ENCODE data around the gene FBXW8. TPM values are rescaled to one million over a fixed set of nuclear protein-coding genes. Genes with fewer than 3 reads are reported as not detected.

FBXW8 gene
- total RNA-seq, 1 donor from 2014 or later: 13.8 TPM

DNA sequence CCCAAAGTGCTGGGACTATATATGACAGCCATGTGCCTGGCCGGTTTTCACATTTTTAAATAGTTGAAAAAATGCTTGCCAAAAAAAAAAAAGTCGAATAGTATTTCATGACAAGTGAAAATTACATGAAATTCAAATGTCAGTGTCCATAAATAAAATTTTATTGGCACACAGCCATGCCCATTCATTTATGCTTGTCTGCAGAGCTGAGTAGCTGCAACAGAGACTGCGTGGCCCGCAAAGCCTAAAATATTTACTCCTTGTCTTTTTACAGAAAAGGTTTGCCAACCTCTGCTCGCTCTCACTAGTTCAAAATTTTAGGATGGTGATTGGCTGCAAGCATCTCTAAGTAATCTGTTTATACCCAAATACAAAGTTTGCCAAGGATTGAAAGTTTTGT lies 139.3 kb downstream of the FBXW8 start:
- no peaks in the 10 kb centered on the region for H3K9me3 ChIP-seq
- TF ChIP-seq POLR2AphosphoS5 (IDR thresholded peaks at IDR 0.05; ENCODE audit: insufficient read depth in 1 of 2, low read depth in 1 of 2): no peak
- TF ChIP-seq POLR2A (IDR thresholded peaks at IDR 0.05): no peak
- TF ChIP-seq, protein P1, sequence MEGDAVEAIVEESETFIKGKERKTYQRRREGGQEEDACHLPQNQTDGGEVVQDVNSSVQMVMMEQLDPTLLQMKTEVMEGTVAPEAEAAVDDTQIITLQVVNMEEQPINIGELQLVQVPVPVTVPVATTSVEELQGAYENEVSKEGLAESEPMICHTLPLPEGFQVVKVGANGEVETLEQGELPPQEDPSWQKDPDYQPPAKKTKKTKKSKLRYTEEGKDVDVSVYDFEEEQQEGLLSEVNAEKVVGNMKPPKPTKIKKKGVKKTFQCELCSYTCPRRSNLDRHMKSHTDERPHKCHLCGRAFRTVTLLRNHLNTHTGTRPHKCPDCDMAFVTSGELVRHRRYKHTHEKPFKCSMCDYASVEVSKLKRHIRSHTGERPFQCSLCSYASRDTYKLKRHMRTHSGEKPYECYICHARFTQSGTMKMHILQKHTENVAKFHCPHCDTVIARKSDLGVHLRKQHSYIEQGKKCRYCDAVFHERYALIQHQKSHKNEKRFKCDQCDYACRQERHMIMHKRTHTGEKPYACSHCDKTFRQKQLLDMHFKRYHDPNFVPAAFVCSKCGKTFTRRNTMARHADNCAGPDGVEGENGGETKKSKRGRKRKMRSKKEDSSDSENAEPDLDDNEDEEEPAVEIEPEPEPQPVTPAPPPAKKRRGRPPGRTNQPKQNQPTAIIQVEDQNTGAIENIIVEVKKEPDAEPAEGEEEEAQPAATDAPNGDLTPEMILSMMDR (IDR thresholded peaks at IDR 0.05): no peak
- DNase-seq (ENCODE audit: extremely low spot score in 2 of 2): no peak

GRCh38 chr12:117051380-117051779 lies 140.6 kb downstream of the FBXW8 start:
- Histone ChIP-seq H3K4me1 (no peaks in the 10 kb centered on the region), H3K36me3 (no peaks in the 10 kb centered on the region), H3K27me3 (no peaks in the 10 kb centered on the region), H3K4me3 (no peak overlapping the region), H3K27ac (no peak overlapping the region), H3K9me3 (no peaks in the 10 kb centered on the region)
- intact Hi-C loops (cut with DNase I): no loop called here
- DNase-seq (ENCODE audit: extremely low spot score in 2 of 2): no peak
- no peak for TF ChIP-seq POLR2A (IDR thresholded peaks at IDR 0.05)
- no peak for TF ChIP-seq POLR2AphosphoS5 (IDR thresholded peaks at IDR 0.05; ENCODE audit: insufficient read depth in 1 of 2, low read depth in 1 of 2)
- TF ChIP-seq, protein P1 (IDR thresholded peaks at IDR 0.05): no peak

More for the DNA sequence above, 139.3 kb downstream of the FBXW8 start:
- Histone ChIP-seq H3K4me1 (no peaks in the 10 kb centered on the region), H3K27ac (no peak overlapping the region), H3K4me3 (no peak overlapping the region), H3K36me3 (no peaks in the 10 kb centered on the region), H3K27me3 (no peaks in the 10 kb centered on the region)
- intact Hi-C loops (cut with DNase I): no loop called here

GRCh38 chr12:117052386-117053049 lies 141.8 kb downstream of the FBXW8 start:
- Histone ChIP-seq H3K36me3 (no peaks in the 10 kb centered on the region), H3K4me3 (no peak overlapping the region), H3K27ac (no peak overlapping the region), H3K27me3 (no peaks in the 10 kb centered on the region), H3K9me3 (no peaks in the 10 kb centered on the region), H3K4me1 (no peaks in the 10 kb centered on the region)
- TF ChIP-seq POLR2AphosphoS5 (IDR thresholded peaks at IDR 0.05; ENCODE audit: insufficient read depth in 1 of 2, low read depth in 1 of 2): no peak
- no peak for TF ChIP-seq POLR2A (IDR thresholded peaks at IDR 0.05)
- TF ChIP-seq, protein P1 (IDR thresholded peaks at IDR 0.05): no peak
- no peak for DNase-seq (ENCODE audit: extremely low spot score in 2 of 2)
- intact Hi-C loops (cut with DNase I): no loop called here

- intact Hi-C loops (cut with DNase I): no loop called here
- DNase-seq (ENCODE audit: extremely low spot score in 2 of 2): no peak
Observed at GRCh38 chr12:117053050-117053400, 142.3 kb downstream of the FBXW8 start.

More at GRCh38 chr12:117053050-117053400, 142.3 kb downstream of the FBXW8 start:
- Histone ChIP-seq H3K9me3 (no peaks in the 10 kb centered on the region), H3K36me3 (no peaks in the 10 kb centered on the region), H3K27me3 (no peaks in the 10 kb centered on the region), H3K4me1 (no peaks in the 10 kb centered on the region), H3K4me3 (no peak overlapping the region), H3K27ac (no peak overlapping the region)
- TF ChIP-seq POLR2A (IDR thresholded peaks at IDR 0.05) (no peak), POLR2AphosphoS5 (IDR thresholded peaks at IDR 0.05; ENCODE audit: insufficient read depth in 1 of 2, low read depth in 1 of 2) (no peak)
- TF ChIP-seq, protein P1 (IDR thresholded peaks at IDR 0.05): no peak

Measured in vagina (tissue), 2 donors.